NB4 (cell line): Measurements from ENCODE around the gene OR6K3.
"Not testable (repeated sequence)": the region's sequence is repeated elsewhere in the genome, so short reads cannot be mapped to it uniquely, and the experiment has no call there.

Experiments
- DNase-seq: peaks from one replicate; pipeline ENCODE4 v3.0.0; 2010; ENCODE audit warnings: low read depth
- H3K4me3 ChIP-seq: one replicate; pipeline ENCODE4 v1.5.1; 2011; ENCODE audit warnings: mild to moderate bottlenecking, low read depth, low read length, moderate library complexity
- CTCF ChIP-seq: IDR thresholded peaks from one replicate; pipeline ENCODE4 v1.5.1; 2012; ENCODE audit warnings: low read depth, low read length
- MAX ChIP-seq: IDR thresholded peaks from 2 replicates; pipeline ENCODE4 v1.6.1; 2011; ENCODE audit warnings: low read depth, low read length
- MYC ChIP-seq: IDR thresholded peaks from 2 replicates; pipeline ENCODE4 v1.6.1; 2011; ENCODE audit warnings: low read depth, low read length
- POLR2A ChIP-seq: IDR thresholded peaks from 2 replicates; pipeline ENCODE4 v1.6.1; 2011; ENCODE audit warnings: mild to moderate bottlenecking; ENCODE audit not compliant: insufficient read length; ENCODE audit errors: extremely low read depth

OR6K3 gene

GRCh38 chr1:158691907-158692306, 28.6 kb downstream of the OR6K3 start:
- H3K4me3 ChIP-seq, result no peak overlapping the region
- TF ChIP-seq POLR2A, result no peak
- TF ChIP-seq MAX, result no peak
- TF ChIP-seq CTCF, result no peak
- DNase-seq, result no peak

GRCh38 chr1:158691149-158691548, 29.4 kb downstream of the OR6K3 start:
- not testable (repeated sequence) for H3K4me3 ChIP-seq, DNase-seq

- no peak for DNase-seq
- no peak overlapping the region for H3K4me3 ChIP-seq
- TF ChIP-seq POLR2A (no peak), MAX (no peak), MYC (no peak), CTCF (no peak)
These were observed 30.6 kb downstream of the OR6K3 start for GRCh38 chr1:158689875-158690274.

GRCh38 chr1:158689110-158689509, 31.4 kb downstream of the OR6K3 start:
- H3K4me3 ChIP-seq, result no peak overlapping the region
- TF ChIP-seq MAX (no peak), MYC (no peak), CTCF (no peak), POLR2A (no peak)
- DNase-seq, result no peak

GRCh38 chr1:158688343-158688742, 32.2 kb downstream of the OR6K3 start:
- DNase-seq, H3K4me3 ChIP-seq: not testable (repeated sequence)

- DNase-seq, result no peak
- TF ChIP-seq MYC (no peak), POLR2A (no peak), MAX (no peak), CTCF (no peak)
These were observed 33.5 kb downstream of the OR6K3 start for GRCh38 chr1:158687037-158687436.

GRCh38 chr1:158686111-158687009, 34.2 kb downstream of the OR6K3 start, which contains the start of gene SPTA1:
Gene SPTA1, minus strand, starts transcription at chr1:158686715. Its CDS starts 198 bp downstream, at chr1:158686517.
- TF ChIP-seq MAX, result no peak
- TF ChIP-seq CTCF, result no peak
- no peak for TF ChIP-seq MYC
- TF ChIP-seq POLR2A, result no peak
- peak; percentile 76 for DNase-seq
- H3K4me3 ChIP-seq, result no peak within 1 kb of the TSS

More at GRCh38 chr1:158687037-158687436, 33.5 kb downstream of the OR6K3 start:
- no peak overlapping the region for H3K4me3 ChIP-seq
